Measurements from ENCODE around the gene CORO2B.

CORO2B gene

GRCh38 chr15:68581725-68582124 lies 2.9 kb downstream of the CORO2B start:
- no peak overlapping the region for H3K4me3 ChIP-seq (ENCODE audit: low read depth, low read length)
- no peak for TF ChIP-seq CTCF (IDR thresholded peaks at IDR 0.05; ENCODE audit: low read depth, low read length)

- TF ChIP-seq CTCF (IDR thresholded peaks at IDR 0.05; ENCODE audit: low read depth, low read length) = no peak
- no peak overlapping the region for H3K4me3 ChIP-seq (ENCODE audit: low read depth, low read length)
Observed at GRCh38 chr15:68582236-68582635, 3.4 kb downstream of the CORO2B start.

- no peak overlapping the region for H3K4me3 ChIP-seq (ENCODE audit: low read depth, low read length)
- no peak for TF ChIP-seq CTCF (IDR thresholded peaks at IDR 0.05; ENCODE audit: low read depth, low read length)
Observed at GRCh38 chr15:68582864-68583263, 4.1 kb downstream of the CORO2B start.

GRCh38 chr15:68583321-68583720 lies 4.5 kb downstream of the CORO2B start:
- TF ChIP-seq CTCF (IDR thresholded peaks at IDR 0.05; ENCODE audit: low read depth, low read length) = no peak
- H3K4me3 ChIP-seq (ENCODE audit: low read depth, low read length) = no peak overlapping the region

GRCh38 chr15:68583936-68584755 lies 5.4 kb downstream of the CORO2B start:
- TF ChIP-seq CTCF (IDR thresholded peaks at IDR 0.05; ENCODE audit: low read depth, low read length) = no peak
- H3K4me3 ChIP-seq (ENCODE audit: low read depth, low read length) = no peak overlapping the region

- no peak for TF ChIP-seq CTCF (IDR thresholded peaks at IDR 0.05; ENCODE audit: low read depth, low read length)
- H3K4me3 ChIP-seq (ENCODE audit: low read depth, low read length) = no peak overlapping the region
Observed at GRCh38 chr15:68584756-68585573, 6.2 kb downstream of the CORO2B start.

Data from WI38 (cell line).